Renal pelvis (tissue), 4 donors: ENCODE measurements around the gene C12orf56. TPM values are rescaled to one million over a fixed set of nuclear protein-coding genes. Genes with fewer than 3 reads are reported as not detected.
A peak's percentile ranks its signal among the peaks of the same experiment; 100 is the strongest.
"Not testable (repeated sequence)": the region's sequence is repeated elsewhere in the genome, so short reads cannot be mapped to it uniquely, and the experiment has no call there.

Experiments used
- DNase-seq: peaks from one replicate; pipeline ENCODE4 v3.0.0-alpha.2; 2013
- polyA plus RNA-seq, 3 donors: library from polyadenylated mRNA; unstranded; fragments of 120-200 nt; gene quantifications; one replicate each; pipeline ENCODE4 v1.2.1, GENCODE V29; 2013; ENCODE audit not compliant: insufficient read length in 3 of 3

C12orf56 gene
- polyA plus RNA-seq, 3 donors: 1.0 to 1.6 (median 1.5) TPM

DNA sequence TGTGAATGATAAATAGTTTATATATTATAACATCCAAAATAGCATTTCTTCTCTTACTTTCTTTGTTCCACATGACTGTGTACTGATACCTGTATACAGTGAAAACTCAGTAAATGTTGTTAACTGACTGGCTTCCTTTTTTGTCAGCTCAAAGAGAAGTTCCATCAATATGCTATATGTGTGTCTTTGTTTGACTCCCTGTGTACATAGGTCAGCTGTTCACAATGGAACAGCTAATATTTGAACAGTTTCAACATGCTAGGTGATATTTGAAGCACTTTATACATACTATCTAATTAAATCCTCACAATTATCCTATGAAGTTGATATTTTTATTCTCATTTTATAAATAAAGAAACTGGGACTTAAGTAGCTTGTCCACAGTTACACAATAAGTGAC is 153.2 kb downstream of the C12orf56 start:
- DNase-seq: no peak

DNA sequence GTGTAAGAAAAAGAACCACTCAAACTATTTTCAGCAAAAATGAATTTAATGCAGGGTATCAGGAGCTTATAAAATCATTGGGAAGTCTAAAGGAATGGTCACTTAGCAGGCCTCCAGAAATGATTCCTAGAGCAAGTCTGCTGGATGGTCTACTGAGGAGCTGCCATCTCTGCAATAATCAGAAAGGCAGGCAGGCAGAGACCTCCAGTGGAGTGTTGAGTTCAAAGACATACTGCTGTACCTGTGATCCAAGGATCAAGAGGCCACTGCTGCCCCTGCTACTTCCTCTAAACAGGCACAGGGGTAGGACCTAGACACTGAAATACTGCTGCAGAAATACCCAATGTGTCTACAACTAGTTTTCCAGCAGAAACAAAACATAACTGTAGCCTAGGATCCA is 154.0 kb downstream of the C12orf56 start:
- no peak for DNase-seq

GRCh38 chr12:64232196-64232595 is 158.4 kb downstream of the C12orf56 start:
- DNase-seq: no peak

DNA sequence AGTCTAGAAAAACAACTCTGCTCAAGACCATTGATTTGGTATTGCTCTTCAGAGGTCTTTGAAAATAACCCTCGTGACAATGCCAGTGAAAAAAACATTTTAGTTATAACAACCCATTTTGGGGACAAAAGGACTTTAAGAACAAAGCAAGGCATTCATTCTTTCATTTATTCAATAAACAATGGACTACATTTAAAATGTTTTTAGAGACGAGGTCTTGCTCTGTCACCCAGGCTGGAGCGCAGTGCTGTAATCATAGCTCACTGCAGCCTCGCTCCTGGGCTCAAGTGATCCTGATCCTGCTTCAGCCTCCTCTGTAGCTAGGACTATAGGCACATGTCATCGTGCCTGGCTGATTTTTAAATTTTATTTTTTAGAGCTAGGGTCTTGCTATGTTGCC is 160.8 kb downstream of the C12orf56 start:
- no peak for DNase-seq

- no peak for DNase-seq
Observed at GRCh38 chr12:64229240-64229639, 161.3 kb downstream of the C12orf56 start.

DNA sequence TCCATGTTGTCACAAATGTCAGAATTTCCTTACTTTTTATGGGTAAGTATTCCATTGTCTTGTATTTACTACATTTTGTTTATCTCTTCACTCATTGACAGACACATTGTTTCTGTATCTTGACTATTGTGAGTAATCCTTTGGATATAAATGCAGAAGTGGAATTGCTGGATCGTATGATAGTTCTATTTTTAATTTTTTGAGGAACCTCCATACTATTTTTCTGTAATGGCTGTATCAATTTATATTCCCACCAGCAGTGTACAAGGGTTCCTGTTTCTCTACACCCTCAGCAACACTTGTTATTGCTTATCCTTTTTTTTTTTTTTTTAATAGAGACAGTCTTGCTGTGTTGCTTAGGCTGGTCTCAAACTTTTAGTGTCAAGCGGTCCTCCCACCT is 164.9 kb downstream of the C12orf56 start:
- no peak for DNase-seq

DNA sequence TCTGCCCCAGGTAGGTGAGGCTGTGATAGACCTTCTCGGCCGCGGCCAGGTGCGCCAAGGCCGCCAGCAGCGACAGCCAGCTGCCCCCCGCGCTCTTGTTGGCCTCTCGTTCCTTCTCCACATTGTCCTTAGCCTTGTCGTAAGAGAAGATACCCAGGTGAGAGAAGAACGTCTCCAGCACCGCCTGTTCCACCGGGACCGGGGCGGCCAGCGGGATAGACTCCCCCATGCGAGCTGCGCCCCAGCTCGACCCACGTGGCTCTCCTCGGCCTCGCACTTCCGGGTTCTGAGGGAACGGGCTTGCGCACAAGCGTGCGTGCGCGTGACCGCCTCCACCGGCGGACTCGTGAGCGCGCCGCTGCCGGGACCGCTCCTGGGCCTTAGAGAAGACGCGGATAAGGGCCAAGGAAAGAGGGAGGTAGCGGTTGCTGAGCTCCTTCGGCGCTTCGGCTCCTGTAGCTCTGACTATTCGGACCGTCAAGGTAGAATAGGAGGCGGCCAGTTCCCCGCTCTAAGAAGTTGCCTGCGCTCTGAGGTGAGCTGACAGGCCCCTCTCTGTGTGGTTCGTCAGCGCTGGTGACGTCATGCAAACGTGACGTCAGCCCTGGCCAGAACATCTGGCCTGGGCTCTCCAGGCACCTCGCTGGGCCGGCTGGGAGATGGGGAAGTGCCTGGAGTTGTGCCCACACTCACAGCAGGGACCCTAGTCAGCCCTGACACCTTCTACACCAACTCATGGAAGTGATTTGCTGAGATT is 168.4 kb downstream of the C12orf56 start, which contains the start of gene KICS2:
TSS of gene KICS2 (minus strand) at position 288 of the 757 bp plus-strand sequence. CDS start at position 229, 59 bp downstream.
- peak; percentile 90 for DNase-seq

GRCh38 chr12:64221651-64222008 is 168.9 kb downstream of the C12orf56 start:
- DNase-seq: peak; percentile 84

DNA sequence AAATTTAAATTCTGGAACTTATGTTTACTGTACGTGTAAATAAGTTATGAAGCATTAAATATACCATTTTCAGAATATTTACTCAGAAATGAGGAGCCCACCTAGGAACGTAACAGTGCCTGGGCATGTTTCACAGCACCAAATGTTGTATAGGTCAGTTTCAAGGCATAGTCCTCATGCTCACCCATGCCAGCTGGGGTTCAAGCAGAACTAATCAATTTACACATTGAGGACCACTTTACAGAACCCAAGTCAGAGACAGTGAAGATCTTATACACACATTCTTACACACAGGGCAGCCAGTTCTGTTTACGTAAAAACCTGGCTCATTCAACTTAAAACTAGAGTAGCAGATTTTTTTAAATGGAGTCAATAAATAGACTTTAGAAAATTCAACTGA is 170.5 kb downstream of the C12orf56 start:
- DNase-seq: no peak

- DNase-seq: no peak
Observed at GRCh38 chr12:64219145-64219544, 171.4 kb downstream of the C12orf56 start.

- no peak for DNase-seq
Observed at GRCh38 chr12:64218597-64218996, 172.0 kb downstream of the C12orf56 start.

DNA sequence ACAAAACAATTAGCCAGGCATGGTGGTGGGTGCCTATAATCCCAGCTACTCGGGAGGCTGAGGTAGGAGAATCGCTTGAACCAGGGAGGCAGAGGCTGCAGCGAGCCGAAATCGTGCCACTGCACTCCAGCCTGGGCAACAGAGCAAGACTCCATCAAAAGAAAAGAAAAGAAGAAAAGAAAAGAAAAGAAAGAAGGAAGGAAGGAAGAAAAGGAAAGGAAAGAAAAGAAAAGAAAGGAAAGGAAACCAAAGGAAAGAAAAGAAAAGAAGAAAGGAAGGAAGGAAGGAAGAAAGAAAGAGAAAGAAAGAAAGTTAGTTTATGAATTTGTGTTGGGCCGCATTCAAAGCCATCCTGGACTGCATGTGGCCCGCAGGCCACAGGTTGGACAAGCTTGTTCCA is 172.9 kb downstream of the C12orf56 start:
- DNase-seq: not testable (repeated sequence)

GRCh38 chr12:64216239-64216638 is 174.3 kb downstream of the C12orf56 start:
- DNase-seq: no peak

Other genes starting within 250 kb of the C12orf56 start
- gene KICS2, start 168.5 kb downstream of the C12orf56 start, polyA plus RNA-seq: 1 to 10 TPM; 4.5 to 6.3 (median 5.3) TPM
- 10 to 100 TPM; 57.6 to 67.9 (median 61.6) TPM for gene XPOT, start 13.6 kb upstream of the C12orf56 start, polyA plus RNA-seq
- gene TBK1, start 61.4 kb upstream of the C12orf56 start, polyA plus RNA-seq: 10 to 100 TPM; 18.2 to 26.4 (median 23.3) TPM
- 10 to 100 TPM; 16.5 to 19.0 (median 18.3) TPM for gene RASSF3, start 219.7 kb upstream of the C12orf56 start, polyA plus RNA-seq